LNCAP (cell line): ENCODE measurements around the gene PLCL1.

Experiments
- CTCF ChIP-seq: fragments of 450-650 bp; IDR thresholded peaks from 2 replicates; pipeline ENCODE4 v1.5.1; 2017; ENCODE audit warnings: mild to moderate bottlenecking

PLCL1 gene

GRCh38 chr2:197930570-197931278 is 126.3 kb downstream of the PLCL1 start:
- no peak for TF ChIP-seq CTCF

- TF ChIP-seq CTCF: no peak
Observed at GRCh38 chr2:197931661-197932312, 127.4 kb downstream of the PLCL1 start.

GRCh38 chr2:197932374-197932773 is 128.0 kb downstream of the PLCL1 start:
- TF ChIP-seq CTCF: no peak

- no peak for TF ChIP-seq CTCF
Observed at GRCh38 chr2:197934261-197934933, 130.0 kb downstream of the PLCL1 start.

- no peak for TF ChIP-seq CTCF
Observed at GRCh38 chr2:197934934-197935289, 130.5 kb downstream of the PLCL1 start.

- TF ChIP-seq CTCF: no peak
Observed at GRCh38 chr2:197937814-197938213, 133.4 kb downstream of the PLCL1 start.

GRCh38 chr2:197938555-197938954 is 134.2 kb downstream of the PLCL1 start:
- no peak for TF ChIP-seq CTCF
